Vagina (tissue), 2 donors: ENCODE results near the gene ATXN1.

Experiments
- CTCF ChIP-seq, 3 experiments: fragments of 450-650 bp in 2 of 3; fragments of 200-600 bp in 1 of 3; sonication (generic) in 1 of 3; IDR thresholded peaks; one replicate each; pipeline ENCODE4 v1.5.1; 2017 to 2019; ENCODE audit warnings: antibody characterized with exemption in 3 of 3, mild to moderate bottlenecking in 2 of 3, moderate library complexity in 2 of 3
- POLR2A ChIP-seq, 2 donors: fragments of 450-650 bp; IDR thresholded peaks; one replicate each; pipeline ENCODE4 v1.6.1; 2017; ENCODE audit warnings: antibody characterized with exemption in 2 of 2, mild to moderate bottlenecking in 2 of 2, moderate library complexity in 2 of 2
- POLR2AphosphoS5 ChIP-seq, 2 donors: sonication (generic); formaldehyde crosslinking; IDR thresholded peaks; one replicate each; pipeline ENCODE4 v1.9.0; 2017; ENCODE audit warnings: antibody characterized with exemption in 2 of 2, mild to moderate bottlenecking in 2 of 2, low read depth in 1 of 2; ENCODE audit not compliant: insufficient read depth in 1 of 2

- no peak for TF ChIP-seq CTCF (IDR thresholded peaks at IDR 0.05)
- TF ChIP-seq POLR2A (IDR thresholded peaks at IDR 0.05), result no peak
- TF ChIP-seq POLR2AphosphoS5 (IDR thresholded peaks at IDR 0.05; ENCODE audit: insufficient read depth in 1 of 2, low read depth in 1 of 2), result no peak
These were observed 434.1 kb downstream of the ATXN1 start for GRCh38 chr6:16326971-16327776.
